K562 (cell line): ENCODE measurements around the gene DISC1.

Experiments used
- EP400 ChIP-seq: fragments of 450-650 bp; IDR thresholded peaks from 2 replicates; pipeline ENCODE4 v1.6.1; 2017; ENCODE audit warnings: antibody characterized with exemption, mild to moderate bottlenecking, moderate library complexity
- GABPA ChIP-seq: fragments of 200-800 bp; sonication (Bioruptor generic); conservative IDR thresholded peaks from 2 replicates; pipeline ENCODE4 v1.6.1; 2016; ENCODE audit warnings: low read depth, missing genetic modification characterization, missing compliant biosample characterization
- TF ChIP-seq, protein P1 (sequence below): conservative IDR thresholded peaks from 2 replicates; pipeline ENCODE4 v1.6.1; 2011; ENCODE audit warnings: low read depth, mild to moderate bottlenecking, low read length; ENCODE audit not compliant: control insufficient read depth
- TF ChIP-seq, protein P2 (sequence below), 3 experiments: IDR thresholded peaks in 2 of 3; conservative IDR thresholded peaks in 1 of 3; 2 replicates each; pipeline ENCODE4 v1.5.1; 2011 to 2012; ENCODE audit warnings: low read length in 3 of 3, mild to moderate bottlenecking in 3 of 3, control low read depth in 2 of 3, improper control_type of control experiment in 1 of 3, inconsistent platforms in 1 of 3, low read depth in 1 of 3, mixed read lengths in 1 of 3, moderate library complexity in 1 of 3; ENCODE audit not compliant: insufficient read depth in 2 of 3

DNA sequence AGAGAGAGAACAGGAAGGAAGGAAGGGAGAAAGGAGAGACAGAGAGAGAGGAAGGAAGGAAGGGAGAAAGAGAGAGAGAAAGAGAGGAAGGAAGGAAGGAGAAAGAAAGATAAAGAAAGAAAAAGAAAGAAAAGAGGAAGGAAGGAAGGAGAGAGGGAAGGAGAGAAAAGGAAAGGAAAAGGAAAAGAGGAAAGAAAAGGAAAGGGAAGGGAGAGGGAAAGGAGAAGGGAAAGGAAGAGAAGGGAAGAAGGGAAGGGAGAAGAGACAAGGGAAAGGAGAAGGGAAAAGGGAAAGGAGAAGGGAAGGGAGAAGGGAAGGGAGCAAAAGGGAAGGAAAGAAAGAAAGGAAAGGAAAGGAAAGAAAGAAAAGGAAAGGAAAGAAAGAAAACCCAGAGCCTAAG is 404.6 kb downstream of the DISC1 start:
- TF ChIP-seq EP400 (no peak), GABPA (tag) (no peak)
- TF ChIP-seq, protein P1, sequence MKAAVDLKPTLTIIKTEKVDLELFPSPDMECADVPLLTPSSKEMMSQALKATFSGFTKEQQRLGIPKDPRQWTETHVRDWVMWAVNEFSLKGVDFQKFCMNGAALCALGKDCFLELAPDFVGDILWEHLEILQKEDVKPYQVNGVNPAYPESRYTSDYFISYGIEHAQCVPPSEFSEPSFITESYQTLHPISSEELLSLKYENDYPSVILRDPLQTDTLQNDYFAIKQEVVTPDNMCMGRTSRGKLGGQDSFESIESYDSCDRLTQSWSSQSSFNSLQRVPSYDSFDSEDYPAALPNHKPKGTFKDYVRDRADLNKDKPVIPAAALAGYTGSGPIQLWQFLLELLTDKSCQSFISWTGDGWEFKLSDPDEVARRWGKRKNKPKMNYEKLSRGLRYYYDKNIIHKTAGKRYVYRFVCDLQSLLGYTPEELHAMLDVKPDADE: no peak
- TF ChIP-seq, protein P2, sequence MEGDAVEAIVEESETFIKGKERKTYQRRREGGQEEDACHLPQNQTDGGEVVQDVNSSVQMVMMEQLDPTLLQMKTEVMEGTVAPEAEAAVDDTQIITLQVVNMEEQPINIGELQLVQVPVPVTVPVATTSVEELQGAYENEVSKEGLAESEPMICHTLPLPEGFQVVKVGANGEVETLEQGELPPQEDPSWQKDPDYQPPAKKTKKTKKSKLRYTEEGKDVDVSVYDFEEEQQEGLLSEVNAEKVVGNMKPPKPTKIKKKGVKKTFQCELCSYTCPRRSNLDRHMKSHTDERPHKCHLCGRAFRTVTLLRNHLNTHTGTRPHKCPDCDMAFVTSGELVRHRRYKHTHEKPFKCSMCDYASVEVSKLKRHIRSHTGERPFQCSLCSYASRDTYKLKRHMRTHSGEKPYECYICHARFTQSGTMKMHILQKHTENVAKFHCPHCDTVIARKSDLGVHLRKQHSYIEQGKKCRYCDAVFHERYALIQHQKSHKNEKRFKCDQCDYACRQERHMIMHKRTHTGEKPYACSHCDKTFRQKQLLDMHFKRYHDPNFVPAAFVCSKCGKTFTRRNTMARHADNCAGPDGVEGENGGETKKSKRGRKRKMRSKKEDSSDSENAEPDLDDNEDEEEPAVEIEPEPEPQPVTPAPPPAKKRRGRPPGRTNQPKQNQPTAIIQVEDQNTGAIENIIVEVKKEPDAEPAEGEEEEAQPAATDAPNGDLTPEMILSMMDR (IDR thresholded peaks at IDR 0.05 in 2 of 3, conservative IDR thresholded peaks at IDR 0.05 in 1 of 3; ENCODE audit: insufficient read depth in 2 of 3, low read depth in 1 of 3, low read length in 3 of 3): no peak
